Middle frontal gyrus (tissue), 1 donor: ENCODE results near the gene TMEM14A.
"Not testable (repeated sequence)": the region's sequence is repeated elsewhere in the genome, so short reads cannot be mapped to it uniquely, and the experiment has no call there.

ENCODE experiments used
- DNase-seq: peaks from one replicate; pipeline ENCODE4 v3.0.0-alpha.2; 2015; ENCODE audit warnings: low spot score; ENCODE audit errors: extremely low spot score

TMEM14A gene

DNA sequence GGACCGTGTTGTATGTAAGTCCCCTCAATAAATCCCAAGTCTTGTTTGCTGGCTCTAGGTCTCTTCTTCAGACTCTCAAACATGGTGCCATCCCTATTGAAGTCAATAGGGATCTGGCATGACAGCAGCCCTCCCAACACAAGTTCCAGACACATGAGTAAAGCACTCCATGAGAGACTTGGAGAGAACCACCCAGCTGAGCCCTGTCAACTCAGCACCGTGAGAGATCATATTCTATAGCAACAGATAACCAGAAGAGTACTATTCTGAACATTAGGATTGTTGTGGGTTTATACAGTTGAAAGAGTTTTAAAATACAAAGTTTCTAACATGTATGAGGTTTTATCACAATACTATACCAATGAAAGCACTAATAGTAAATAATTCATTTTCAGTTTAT, 23.5 kb downstream of the TMEM14A start:
- DNase-seq = no peak

DNA sequence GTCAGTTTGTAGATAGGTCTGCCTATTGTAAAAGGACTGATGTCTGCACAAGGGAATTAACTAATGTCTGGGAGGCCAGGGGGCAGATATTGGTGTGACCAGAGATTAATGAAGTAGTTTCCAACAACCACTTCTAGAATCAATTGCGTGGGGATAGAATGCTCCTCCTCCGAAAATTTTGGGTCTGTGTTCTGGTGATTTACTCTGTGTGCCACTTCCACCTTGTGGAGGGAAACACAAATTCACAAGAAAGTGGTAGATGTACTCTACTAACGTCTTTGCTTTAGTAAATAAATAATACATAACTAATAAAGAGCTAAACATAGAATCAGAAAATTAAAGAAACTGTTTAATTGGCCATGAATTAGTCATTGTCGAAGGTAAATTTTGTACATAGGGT, 25.5 kb downstream of the TMEM14A start:
- no peak for DNase-seq

DNA sequence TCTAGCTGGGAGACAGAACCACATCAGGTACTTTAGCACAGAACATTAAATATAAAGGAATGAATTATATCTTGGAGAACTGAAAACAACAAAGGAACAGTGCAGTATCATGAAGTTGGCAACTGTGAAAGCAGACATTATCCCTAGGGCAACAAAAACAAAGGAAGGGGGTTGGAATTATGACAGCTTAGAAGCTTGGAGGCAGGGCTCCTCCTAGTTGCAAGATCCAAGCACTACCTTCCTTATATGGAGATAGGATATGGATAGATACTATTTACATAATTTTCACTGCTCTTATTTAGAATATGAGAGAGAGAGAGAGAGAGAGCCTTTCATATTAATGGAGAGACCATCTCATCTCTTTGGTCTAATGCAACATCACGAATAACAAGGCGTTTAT, 27.0 kb downstream of the TMEM14A start:
- no peak for DNase-seq

DNA sequence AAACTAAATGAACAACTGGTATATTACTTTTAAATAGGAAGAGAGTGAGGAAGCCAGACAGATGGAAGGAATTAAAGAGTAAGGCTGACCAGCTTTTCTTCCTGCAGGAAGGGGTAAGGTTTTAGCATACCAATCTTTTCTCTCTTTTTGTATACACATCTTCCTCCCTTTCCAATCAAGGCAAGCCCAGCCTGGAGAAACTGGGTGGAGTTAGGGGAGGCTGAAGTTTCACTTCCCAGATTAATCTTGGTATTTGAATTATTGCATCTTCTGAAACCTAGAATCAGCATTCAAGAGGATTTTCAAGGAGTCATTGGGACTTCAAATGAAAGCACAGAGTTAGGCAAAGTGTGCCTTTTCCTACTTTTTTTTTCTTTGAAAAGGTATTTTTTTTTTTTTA, 33.1 kb downstream of the TMEM14A start:
- DNase-seq = no peak

DNA sequence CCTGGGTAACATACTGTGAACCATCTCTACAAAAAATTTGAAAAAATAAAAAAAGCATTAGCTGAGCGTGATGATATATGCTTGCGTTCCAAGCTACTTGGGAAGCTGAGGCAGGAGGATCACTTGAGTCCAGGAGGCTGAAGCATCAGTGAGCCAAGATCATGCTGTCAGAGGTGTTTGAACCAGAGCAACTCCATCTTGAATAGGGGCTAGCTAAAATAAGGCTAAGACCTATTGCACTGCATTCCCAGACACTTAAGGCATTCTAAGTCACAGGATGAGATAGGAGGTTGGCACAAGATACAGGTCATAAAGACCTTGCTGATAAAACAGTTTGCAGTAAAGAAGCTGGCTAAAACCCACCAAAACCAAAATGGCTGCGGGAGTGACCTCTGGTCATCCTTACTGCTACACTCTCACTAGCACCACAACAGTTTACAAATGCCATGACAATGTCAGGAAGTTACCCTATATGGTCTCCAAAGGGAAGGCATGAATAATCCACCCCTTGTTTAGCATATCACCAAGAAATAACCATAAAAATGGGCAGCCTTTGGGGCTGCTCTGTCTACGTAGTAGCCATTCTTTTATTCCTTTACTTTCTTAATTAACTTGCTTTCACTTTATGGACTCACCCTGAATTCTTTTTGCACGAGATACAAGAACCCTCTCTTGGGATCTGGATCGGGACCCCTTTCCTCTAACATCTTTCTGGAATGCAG, 34.0 kb downstream of the TMEM14A start:
- DNase-seq = not testable (repeated sequence)

DNA sequence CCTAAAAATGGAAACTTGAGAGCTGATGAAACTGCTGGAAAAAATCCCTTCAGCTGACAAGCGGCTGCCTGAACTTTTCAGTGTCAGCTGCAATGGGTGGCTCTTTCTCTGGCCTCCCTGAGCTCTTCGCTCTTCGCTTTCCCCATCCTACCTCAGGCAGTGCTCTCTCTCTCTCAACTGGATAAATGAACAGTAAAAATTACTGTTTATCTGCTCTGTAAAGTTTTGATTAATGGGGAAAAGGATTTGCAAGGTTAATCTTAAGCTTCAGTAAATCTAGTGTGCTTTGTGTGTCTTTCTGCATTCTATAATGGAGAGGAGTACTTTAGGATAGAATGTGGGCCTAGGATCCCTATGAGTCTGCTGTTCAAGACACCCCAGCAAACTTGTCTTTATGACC, 35.1 kb downstream of the TMEM14A start:
- DNase-seq = no peak

DNA sequence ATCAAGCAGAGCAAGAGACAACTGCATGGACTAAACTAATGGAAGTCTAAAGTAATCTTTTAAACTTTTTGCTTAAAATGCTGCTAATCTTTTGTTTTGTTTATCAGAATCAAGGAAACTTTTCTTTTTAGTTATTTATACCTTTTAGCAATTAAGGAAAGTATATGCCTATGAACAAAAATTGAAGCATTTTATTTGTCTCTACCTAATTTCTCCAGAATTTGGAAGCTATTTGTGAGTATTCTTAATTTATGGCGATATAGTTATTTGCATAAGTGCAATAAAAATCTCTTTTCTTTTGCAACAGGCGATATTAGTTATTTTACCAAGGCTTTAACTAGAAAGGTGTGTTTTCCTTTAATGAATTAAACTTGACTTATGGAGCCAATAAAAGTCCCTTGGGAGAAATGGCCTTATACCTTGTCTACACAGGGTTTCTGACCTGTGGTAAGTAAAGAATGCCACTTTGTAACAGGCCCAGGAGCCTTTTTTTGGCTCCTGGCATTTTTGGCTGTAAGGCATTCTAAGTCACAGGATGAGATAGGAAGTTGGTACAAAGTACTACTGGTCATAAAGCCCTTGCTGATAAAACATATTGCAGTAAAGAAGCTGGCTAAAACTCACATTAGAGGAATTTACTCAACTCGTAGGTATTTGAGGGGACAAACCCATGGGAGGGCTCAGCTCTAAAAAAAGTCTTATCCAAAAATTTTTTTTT, 37.2 kb downstream of the TMEM14A start:
- DNase-seq = no peak

DNA sequence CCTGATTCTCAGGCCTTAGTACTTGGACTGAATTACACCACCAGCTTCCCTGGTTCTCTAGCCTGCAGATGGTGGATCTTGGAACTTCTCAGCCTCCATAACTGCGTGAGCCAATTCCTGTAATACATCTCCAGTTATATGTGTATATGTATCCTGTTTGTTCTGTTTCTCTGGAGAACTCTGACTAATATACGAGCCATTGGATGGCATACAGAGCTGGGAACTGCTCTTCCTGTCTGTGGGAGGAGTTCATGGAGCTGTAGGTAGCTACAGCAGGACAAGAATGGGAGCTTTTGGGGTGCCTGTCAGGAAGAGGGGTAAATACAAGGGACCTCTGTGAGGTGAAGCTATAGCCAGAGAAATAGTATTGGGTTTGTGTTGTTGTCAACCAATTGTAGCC, 41.2 kb downstream of the TMEM14A start:
- DNase-seq = no peak

DNA sequence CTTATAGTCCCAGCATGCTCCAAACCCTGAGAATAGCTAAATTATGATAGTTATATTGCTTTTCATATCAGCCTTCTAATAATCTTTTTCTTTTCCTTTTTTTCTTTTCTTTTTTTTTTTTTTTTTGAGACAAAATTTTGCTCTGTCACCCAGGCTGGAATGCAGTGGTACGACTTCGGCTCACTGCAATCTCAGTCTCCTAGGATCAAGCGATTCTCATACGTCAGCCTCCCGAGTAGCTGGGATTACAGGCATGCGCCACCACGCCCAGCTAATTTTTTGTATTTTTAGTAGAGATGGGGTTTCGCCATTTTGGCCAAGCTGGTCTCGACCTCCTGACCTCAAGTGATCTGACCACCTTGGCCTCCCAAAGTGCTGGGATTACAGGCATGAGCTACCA, 43.8 kb downstream of the TMEM14A start:
- DNase-seq = not testable (repeated sequence)

DNA sequence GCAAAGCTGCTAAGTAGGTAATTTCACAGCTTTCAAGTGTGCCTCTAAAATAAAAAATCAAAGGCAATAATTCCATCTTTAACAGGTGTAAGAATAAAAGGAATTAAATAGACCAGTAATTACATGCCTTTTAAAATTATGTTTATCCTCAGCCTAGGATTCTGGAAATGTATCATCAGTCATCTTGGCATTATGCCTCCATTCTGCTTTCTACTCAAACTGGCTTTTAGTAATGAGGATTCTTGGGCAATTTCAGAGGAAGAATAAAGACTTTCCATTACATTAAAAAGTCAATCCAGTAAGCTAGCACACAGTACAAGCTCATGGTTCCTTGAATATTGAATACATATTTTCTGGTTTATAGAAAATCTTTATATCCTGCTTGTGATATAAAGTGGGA, 47.6 kb downstream of the TMEM14A start:
- DNase-seq = no peak

DNA sequence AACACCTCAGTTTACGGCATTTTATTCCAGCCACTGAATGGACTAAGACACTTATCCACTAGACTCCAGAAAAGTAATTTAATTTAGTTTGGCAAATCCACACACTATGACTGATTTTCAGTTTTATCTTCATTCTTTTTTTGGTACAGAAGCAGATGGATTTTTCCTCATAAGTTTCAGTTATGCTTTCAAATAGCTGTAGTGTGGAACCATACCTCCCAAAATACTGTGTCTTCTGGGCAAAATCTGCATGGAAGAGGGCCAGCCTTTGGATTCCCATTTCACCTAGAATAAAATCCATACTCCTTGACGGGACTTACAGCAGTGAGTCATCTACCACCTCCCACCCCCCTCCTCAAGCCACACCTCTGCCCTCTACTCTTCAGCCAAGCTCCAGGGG, 49.4 kb downstream of the TMEM14A start:
- DNase-seq = peak; percentile 4

DNA sequence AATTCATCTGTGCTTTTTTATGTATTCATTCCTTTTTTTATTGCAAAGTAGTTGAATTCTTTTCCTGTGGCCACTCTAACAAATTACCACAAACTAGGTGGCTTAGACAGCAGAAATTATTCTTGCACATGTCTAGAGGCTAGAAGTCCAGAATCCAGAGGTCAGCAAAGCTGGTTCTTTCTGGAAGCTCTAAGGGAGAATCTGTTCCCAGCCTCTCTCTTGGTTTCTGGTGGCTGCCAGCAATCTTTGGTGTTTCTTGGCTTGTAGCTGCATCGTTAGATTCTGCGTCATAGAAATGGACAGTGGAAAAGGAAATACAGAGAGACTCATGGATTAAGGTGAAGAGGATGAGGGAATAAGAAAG, 53.1 kb downstream of the TMEM14A start:
- peak; percentile 6 for DNase-seq

DNA sequence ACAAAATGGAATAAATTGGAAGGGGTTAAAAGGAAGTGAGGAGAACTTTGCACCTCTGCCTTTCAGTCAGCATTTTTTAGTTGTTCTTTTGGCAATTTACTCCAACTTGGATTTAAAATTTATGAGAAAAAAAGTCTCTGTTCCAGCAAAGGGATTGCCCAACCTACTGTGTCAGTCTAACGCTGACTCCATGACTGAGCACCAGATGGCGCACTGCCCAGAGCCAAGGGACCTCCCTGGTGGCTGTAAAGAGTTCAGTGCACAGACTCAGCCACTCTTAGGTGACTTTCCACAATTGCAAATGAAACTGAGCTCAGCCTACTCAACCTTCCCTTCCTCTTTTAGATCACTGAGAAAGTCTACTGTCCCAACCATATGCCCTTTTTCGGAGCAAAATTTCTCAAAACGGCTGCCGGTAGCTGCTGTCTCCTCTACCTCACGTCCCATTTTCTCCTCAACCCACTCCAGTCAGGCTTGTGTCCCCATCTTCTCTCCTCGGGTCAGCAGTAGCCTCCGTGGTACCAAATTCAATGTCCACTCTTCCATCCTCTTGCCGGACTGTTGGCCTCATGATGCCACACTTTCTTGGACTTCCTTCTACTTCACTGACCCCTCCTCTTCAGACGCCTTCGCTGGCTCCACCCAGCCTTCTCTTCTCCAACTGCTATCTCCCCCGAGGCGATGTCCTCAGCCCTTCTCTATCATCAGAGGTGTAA, 53.7 kb downstream of the TMEM14A start:
- DNase-seq = peak; percentile 29

DNA sequence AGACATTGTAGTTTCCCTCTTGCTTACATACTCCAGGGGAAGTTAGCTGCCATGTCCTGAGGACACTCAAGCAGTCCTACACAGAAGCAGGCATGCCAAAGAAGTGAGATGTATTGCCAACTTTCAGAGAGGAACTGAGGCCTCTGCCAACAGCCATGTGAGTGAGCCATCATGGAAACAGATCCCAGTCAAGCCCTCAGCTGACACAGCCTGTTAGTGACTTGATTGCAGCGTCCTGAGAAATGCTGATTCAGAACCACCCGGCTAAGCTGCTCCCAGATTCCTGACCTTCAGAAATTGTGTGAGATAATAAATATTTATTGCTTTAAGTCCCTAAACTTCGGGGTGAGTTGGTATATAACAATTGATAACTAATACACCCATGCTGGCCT, 54.2 kb downstream of the TMEM14A start:
- DNase-seq = no peak

DNA sequence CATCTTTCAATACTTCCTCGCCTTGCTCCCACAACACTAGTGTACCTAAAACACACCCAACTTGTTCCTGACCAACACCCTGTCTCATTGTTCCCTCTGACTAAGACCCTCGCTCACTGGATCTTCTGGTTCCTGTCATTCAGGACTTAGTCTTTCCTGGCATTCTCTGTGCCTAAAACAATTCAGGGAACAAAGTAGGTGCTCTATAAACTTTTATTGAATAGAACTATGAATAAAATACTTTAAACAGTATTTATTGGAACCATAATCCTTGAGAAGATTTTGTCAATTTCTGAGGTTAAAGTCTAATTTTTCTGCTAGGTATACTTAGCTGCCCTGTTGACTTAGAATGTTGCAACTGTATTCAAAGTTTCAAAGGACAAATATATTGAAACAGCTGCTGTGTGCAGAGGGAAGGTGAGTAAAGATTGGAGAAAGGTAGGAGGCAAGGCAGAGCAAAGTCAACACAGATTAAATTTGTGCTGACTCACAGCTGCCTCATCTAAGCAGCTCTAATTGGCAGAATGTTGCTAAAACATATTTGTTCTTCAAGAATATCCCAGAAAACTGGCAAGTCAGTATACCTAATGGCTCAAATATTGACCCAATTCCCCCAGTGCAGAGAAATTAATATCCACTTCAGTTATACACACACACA, 54.8 kb downstream of the TMEM14A start:
- DNase-seq = no peak

DNA sequence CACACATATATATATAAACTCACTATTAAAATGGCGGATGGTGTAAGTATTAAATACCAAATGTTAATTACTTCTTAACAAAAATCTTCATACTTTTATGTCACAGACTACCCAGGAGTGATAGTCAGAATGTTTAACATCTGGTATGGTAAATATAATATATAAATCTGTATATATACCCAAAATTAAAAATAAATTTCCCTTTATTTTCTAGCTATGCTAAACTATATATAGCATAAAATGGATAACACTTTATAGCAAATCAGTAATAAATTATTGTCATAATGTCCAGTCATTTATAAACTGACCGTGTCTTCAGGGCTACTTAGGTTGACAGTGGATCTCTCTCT, 55.3 kb downstream of the TMEM14A start:
- no peak for DNase-seq

DNA sequence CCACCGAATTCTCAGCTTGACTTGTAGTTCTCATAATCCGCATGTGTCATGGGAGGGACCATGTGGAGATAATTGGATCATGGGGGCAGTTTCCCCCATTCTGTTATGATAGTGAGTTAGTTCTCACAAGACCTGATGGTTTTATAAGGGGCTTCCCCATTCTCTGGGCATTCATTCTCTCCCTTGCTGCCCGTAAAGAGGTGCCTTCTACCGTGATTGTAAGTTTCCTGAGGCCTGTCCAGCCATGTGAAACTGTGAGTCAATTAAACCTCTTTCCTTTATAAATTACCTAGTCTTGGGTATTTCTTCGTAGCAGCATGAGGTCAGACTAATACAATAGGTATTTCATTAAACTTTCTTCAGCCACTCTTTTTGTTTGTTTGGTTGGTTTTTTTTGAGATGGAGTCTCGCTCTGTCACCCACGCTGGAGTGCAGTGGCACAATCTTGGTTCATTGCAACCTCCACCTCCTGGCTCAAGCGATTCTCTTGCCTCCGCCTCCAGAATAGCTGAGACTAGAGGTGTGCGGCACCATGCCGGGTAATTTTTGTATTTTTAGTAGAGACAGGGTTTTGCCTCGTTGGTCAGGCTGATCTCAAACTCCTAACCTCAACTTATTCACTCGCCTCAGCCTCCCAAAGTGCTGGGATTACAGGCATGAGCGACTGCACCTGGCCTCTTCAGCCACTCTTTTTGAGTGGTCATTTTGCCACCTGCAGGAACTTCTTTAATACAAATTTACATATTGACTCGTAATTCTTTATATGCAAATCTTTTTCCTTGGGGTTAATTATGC, 56.0 kb downstream of the TMEM14A start:
- no peak for DNase-seq

DNA sequence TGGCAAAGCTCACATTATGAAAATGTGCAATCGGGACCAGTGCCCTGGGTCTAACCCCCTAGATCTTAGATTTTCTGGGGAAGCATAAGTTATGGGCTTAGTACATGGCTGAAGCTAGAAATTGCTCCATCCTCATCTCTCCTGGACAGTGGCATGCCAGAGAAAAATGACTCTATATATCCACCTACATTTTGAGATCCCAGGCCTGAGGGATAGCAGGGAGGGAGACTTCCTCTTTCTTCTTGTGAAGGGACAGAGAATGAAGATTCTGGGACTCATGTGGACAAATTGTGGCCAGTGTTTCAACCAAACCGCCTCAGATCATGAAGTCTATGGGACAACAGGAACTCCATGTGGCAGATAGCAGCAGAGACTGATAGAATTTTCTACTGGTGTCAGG, 57.0 kb downstream of the TMEM14A start:
- no peak for DNase-seq

DNA sequence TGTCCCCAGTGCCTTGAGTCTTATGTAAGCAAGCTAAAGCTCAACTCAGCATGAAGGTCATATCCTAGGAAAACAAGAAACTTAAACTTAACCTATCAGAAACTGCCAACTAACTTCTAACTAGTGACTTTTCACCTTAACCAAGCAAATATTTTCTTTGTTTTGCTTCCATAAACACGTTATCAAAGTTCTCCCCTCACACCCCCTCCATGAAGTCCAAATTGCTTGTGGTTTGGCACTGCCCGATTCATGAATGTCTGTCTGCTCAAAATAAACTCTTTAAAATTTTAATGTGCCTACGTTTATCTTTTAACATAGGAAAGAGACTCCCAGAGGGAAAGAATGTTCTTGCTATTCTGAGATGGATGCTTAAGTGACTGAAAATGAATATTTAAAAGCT, 57.5 kb downstream of the TMEM14A start:
- DNase-seq = no peak

DNA sequence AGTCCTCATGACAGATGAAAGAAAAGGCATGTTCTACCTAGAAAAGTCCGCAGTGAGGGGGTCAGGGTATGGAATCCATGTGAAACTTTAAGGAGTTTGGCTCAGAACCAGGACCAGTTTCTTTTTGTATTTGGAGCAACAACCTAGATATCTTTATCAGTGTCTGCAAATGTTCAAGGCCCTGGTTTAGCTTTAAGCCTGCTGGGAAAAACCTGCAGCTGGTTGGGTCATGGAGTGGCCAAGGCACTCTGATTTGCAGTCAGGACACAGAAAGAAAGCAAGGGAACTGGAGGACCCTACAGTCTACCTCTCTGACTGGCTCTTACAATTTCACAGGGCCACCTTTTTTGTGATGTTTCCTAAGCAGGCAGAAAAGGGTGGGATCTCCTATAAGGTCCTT, 58.7 kb downstream of the TMEM14A start:
- no peak for DNase-seq

DNA sequence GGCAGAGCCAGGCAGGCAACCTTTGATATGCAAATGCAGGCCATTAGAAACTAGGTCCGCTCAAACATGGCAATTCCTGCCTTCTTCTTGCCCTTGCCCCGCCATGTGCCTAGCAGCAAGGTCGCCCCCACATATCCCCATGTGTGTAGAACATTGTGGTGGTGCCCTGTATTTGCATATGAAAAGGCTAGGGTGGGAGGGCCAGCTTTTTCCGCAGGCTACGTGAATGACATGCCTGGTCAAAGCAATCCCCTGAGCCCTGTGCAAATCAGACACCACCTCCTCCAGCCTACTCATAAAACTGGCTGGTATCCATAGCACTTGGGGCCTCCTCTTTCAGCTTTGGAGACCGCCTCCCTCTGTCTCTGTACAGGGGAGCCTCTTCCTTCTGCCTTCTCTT, 60.8 kb downstream of the TMEM14A start:
- no peak for DNase-seq
